Epidermal melanocyte (primary cell): ENCODE results near the gene RAB22A.

Experiments
- DNase-seq: peaks from one replicate; pipeline ENCODE4 v3.0.0; 2011; ENCODE audit warnings: low spot score; ENCODE audit not compliant: insufficient read length

Gene RAB22A

GRCh38 chr20:58309591-58310290 lies at the start of gene RAB22A:
Gene RAB22A (plus strand): TSS chr20:58309715. CDS start chr20:58309977, 262 bp downstream.
- peak; percentile 70 for DNase-seq

GRCh38 chr20:58260006-58260405 lies 49.5 kb upstream of the RAB22A start:
- DNase-seq: no peak

GRCh38 chr20:58261660-58262059 lies 47.9 kb upstream of the RAB22A start:
- DNase-seq: no peak

- DNase-seq: no peak
Measured at GRCh38 chr20:58264271-58264670, 45.2 kb upstream of the RAB22A start.

- DNase-seq: no peak
Measured at GRCh38 chr20:58267389-58268215, 41.9 kb upstream of the RAB22A start.

GRCh38 chr20:58268421-58268821 lies 41.1 kb upstream of the RAB22A start:
- DNase-seq: no peak

GRCh38 chr20:58268936-58269619 lies 40.4 kb upstream of the RAB22A start:
- no peak for DNase-seq

- no peak for DNase-seq
Measured at GRCh38 chr20:58271606-58272351, 37.7 kb upstream of the RAB22A start.

GRCh38 chr20:58274384-58274783 lies 35.1 kb upstream of the RAB22A start:
- no peak for DNase-seq

- no peak for DNase-seq
Measured at GRCh38 chr20:58277107-58277506, 32.4 kb upstream of the RAB22A start.

GRCh38 chr20:58277578-58278472 lies 31.7 kb upstream of the RAB22A start:
- DNase-seq: no peak

GRCh38 chr20:58286729-58287128 lies 22.8 kb upstream of the RAB22A start:
- no peak for DNase-seq

- DNase-seq: no peak
Measured at GRCh38 chr20:58287638-58288037, 21.9 kb upstream of the RAB22A start.

GRCh38 chr20:58289143-58289542 lies 20.4 kb upstream of the RAB22A start:
- DNase-seq: no peak

- no peak for DNase-seq
Measured at GRCh38 chr20:58293453-58293852, 16.1 kb upstream of the RAB22A start.

- no peak for DNase-seq
Measured at GRCh38 chr20:58294497-58295455, 14.7 kb upstream of the RAB22A start.

- DNase-seq: no peak
Measured at GRCh38 chr20:58296051-58296837, 13.3 kb upstream of the RAB22A start.

GRCh38 chr20:58297394-58297793 lies 12.1 kb upstream of the RAB22A start:
- no peak for DNase-seq
